HG02623 (cell line): ENCODE results near the gene EGFR.

Experiments
- ATAC-seq: cut with Tn5 transposase; IDR thresholded peaks from one replicate; pipeline ENCODE4 v1.9.1; 2021; ENCODE audit warnings: moderate library complexity; ENCODE audit not compliant: unreplicated experiment

The EGFR gene

GRCh38 chr7:55018361-55019190 is at the start of gene EGFR:
Gene EGFR, plus strand, starts transcription at chr7:55019017. Its CDS starts 261 bp downstream, at chr7:55019278.
- no peak for ATAC-seq

DNA sequence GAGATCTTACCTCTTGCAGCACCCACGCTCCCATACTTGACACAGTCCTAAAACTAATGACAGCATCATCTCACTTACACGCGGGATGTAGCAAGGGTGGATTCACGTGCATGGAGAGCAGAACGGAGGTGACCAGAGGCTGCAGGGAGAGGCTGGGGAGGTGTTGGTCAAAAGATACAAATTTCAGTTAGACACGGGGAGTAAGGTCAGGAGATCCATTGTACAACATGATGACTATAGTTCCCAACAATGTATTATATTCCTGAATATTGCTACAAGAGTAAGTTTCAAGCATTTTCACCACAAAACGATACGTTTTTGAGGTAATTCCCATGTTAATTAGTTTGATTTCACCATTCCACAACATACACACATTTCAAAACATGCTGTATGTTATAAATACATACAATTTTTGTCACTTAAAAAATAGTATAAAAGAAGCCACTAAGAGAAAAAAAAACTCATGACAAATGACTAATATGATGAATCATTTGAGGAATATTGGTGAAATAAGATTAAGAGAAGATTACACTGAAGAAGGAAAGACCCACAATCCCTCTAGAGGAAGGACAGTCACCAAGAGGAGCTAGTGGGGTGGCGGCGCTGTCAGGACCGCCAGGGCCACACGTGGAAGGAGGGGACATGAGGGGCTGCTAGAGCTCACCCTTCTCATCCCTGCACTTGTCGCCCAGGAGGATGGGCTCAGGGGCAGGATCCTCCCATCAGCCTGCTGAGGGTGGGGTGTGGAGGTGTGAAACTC is 49.4 kb upstream of the EGFR start:
- ATAC-seq, result no peak

DNA sequence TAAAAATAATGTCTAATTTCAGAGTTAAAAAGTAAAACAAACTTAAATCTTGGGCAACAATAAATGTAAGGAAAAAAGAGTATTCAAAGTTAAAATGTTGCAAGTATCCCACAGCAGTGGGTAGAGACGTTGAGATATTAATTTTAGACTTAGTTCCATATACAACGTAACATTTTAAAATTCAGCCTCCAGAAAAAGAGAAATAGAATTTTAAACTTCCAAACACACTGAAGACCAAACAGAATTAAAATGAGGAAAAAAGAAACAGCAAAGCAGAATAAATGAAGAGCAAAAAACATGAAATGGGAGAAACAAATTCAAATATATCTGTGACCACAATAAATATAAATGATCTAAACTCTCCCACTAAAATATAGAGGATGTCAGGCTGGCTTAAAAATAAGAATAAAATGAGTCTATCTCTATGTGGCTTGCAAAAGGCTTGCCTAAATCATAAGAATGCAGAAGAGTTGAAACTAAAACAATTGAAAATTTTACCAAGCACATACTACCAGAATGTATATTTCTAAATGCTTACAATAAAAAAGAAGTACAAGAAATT is 46.0 kb upstream of the EGFR start:
- no peak for ATAC-seq

- no peak for ATAC-seq
These were observed 40.3 kb upstream of the EGFR start for GRCh38 chr7:54978364-54979116.

DNA sequence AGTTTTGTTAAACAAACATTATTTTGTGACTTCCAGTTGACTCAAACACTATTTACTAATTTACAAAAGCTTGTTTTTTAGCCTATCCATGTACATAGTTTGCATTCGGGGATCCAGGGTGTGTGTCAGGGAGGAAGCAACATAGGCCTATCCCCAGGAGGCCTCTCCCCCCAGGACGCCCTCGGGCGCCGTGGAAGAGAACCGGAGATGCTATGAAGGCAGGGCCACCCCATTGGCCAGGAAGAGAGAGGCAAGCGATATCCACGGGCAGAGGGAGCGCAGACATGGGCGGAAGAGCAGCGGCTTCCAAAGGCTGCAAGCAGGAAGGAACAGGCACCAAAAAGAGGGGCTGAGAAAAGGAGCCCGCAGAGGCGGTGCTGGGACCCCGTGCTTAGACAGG is 38.3 kb upstream of the EGFR start:
- ATAC-seq, result no peak

GRCh38 chr7:54981913-54982312 is 36.9 kb upstream of the EGFR start:
- no peak for ATAC-seq

- ATAC-seq, result no peak
These were observed 33.1 kb upstream of the EGFR start for GRCh38 chr7:54985426-54986330.

- no peak for ATAC-seq
These were observed 32.1 kb upstream of the EGFR start for GRCh38 chr7:54986716-54987115.

DNA sequence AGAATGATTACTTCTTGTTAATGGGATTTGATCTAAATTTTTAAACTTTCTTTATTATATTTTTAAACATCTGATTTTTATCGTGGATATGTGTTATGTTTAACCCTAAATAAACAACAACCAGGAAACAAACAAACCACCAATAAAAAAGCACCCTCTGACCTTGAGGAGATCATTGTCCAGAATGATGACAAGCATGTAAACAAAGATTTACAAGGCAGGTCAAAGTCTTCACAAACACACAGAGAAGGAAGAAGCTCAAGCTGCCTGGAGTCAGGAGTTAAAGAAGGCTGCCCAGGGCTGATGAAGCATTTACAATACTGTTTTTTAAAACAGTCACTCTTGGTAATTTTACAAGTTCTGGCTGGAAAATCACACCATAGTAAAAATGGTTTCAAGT is 31.0 kb upstream of the EGFR start:
- ATAC-seq, result no peak

DNA sequence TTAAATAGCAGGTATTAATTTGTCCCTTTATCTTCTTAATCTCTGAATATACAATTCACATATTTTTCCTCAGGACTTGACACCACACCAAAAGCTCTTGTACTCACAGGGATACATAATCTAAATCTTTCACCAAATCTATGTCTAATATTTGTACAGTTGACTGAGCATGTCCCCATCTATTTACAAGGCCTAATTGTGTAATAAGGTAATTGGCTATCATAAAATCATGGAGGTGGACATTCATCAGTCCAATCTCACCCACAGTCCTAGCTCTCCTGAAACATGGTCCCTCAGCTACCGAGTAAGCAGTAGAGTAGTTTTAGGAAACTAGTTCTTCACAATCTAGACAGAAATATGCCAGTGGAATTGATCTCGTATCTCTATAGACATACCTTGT is 30.3 kb upstream of the EGFR start:
- ATAC-seq, result no peak

GRCh38 chr7:54989453-54990225 is 29.2 kb upstream of the EGFR start:
- no peak for ATAC-seq

- no peak for ATAC-seq
These were observed 27.5 kb upstream of the EGFR start for GRCh38 chr7:54991341-54991740.

GRCh38 chr7:54992871-54993475 is 25.8 kb upstream of the EGFR start:
- no peak for ATAC-seq

GRCh38 chr7:54995166-54995565 is 23.7 kb upstream of the EGFR start:
- no peak for ATAC-seq

- peak; percentile 72 for ATAC-seq
These were observed 23.0 kb upstream of the EGFR start for GRCh38 chr7:54995610-54996363.

- no peak for ATAC-seq
These were observed 22.4 kb upstream of the EGFR start for GRCh38 chr7:54996391-54996790.

- no peak for ATAC-seq
These were observed 14.2 kb upstream of the EGFR start for GRCh38 chr7:55004579-55004978.

GRCh38 chr7:55005241-55005851 is 13.5 kb upstream of the EGFR start:
- no peak for ATAC-seq
